ENCODE results near the gene NOXRED1.

- TF ChIP-seq CTCF (IDR thresholded peaks at IDR 0.05) (no peak), POLR2AphosphoS5 (IDR thresholded peaks at IDR 0.05) (no peak), EP300 (IDR thresholded peaks at IDR 0.05) (no peak), POLR2A (IDR thresholded peaks at IDR 0.05) (no peak)
These were observed 63.7 kb downstream of the NOXRED1 start for GRCh38 chr14:77359626-77360025.

Measured in suprapubic skin (tissue), 4 donors.